Kidney glomerular epithelial cell (primary cell): ENCODE data around the gene MAST4.

Experiments used
- DNase-seq: peaks from one replicate; lab custom pipeline; 2025; lab: John Stamatoyannopoulos, UW

Gene MAST4

DNA sequence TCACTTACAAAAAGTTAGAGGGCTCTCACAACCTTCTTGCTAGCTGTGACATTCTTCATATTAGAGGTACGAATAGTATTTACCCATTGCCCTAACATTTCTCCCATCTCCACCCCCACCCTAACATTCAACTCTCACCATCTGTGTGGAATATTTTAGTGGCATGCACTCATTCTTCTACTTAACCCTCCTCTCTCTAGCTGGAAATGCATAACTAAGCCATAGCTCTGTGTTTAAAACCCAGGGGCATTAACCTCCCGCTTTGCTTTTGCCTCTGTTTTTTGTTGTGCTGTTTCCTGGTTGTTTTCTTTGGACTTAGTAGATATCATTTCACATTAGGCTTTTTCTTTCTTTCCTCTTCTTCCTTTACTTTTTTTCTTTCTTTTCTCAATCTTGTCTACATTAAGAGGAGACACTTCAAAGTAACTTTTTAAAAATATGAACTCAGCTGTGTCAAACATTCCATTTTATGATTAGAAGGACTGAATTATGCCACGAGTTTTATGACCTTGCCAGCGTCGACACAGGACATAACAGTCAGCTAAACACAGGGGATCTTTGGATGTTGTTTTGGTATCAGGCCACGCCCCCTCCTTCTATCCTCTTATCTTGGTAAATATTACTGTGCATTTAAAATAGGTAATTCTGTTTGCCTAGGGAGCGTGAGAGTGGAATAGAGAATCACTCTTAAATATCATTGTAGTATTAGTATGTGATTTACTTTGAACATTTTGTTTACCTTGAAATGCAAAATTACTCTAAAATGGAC, 364.4 kb downstream of the MAST4 start:
- DNase-seq = no peak

- no peak for DNase-seq
These were observed 367.4 kb downstream of the MAST4 start for GRCh38 chr5:66963559-66963971.

DNA sequence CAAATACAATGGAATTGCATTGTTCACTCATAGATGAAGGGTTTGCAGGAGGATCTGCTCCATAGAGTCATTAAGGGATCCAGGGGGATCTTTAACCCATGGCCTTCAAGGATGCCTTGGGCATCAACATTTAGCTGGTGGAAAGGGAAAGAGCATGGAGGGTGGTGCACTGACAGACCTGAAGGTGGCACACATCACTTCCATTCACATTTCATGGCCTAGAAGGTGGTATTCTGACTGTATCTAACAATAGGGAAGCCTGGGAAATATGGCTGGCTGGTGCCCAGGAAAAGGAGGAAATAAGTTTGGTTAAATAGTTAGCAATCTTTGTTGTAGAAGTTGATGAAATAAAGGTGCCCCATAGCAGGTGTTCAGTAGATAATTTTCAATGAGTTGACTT, 370.2 kb downstream of the MAST4 start:
- DNase-seq = no peak

GRCh38 chr5:66967102-66967501, 370.9 kb downstream of the MAST4 start:
- no peak for DNase-seq

- no peak for DNase-seq
These were observed 371.7 kb downstream of the MAST4 start for GRCh38 chr5:66967826-66968262.

- no peak for DNase-seq
These were observed 373.3 kb downstream of the MAST4 start for GRCh38 chr5:66969484-66969883.

DNA sequence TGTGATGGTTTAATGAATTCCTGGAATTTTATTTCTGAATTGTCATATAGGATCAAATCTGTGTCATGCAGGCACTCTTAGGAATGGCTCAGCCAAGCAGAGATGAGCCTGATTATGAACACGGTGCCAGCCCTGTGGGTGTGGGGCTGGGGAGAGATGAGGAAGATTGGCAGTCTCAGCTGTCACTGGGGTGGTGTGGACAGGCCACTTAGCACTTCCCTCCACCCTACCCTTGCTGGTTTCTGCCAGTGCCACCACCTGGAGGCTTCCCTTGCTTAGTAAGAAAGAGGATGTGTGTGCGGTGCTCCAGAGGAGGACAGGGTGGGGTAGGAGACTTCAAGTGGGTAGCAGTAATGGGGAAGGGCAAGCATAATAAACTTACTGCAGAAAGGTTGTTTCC, 373.8 kb downstream of the MAST4 start:
- DNase-seq = no peak

DNA sequence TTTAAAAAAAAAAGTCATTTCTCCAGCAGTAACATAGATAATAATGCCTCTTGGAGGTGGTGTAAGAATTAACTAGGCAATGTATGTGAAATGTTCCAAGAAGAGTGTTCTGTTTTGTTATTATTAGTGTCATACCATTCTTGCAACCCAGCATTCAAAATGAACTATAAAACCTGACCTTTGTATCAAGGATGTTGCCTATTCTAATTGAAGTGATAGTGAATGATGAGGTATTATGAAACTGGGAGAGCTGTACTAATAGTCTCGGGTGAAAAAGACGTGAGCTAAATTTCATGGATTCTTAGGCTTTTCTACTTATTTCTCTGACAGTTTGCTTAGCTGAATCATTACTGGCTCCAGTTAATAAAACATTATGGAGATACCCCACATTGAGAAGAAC, 375.8 kb downstream of the MAST4 start:
- DNase-seq = no peak

DNA sequence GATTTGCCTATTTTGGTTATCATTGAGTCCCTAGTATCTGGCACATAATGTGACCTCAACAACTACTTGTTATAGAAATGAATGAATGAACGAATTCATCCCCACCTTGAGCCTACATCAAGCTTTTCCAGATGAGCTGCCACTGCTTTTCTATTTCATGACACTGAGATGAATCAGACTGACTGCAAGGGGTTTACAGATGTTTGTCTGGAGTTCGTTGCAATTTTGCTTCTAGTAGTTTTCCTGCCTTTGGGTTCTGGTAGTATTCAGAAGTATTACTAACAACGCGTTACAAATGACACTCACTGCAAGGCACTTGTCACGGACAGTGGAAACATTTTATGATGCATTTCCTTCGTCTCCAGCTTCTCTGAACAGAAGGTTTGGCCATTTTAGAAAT, 378.1 kb downstream of the MAST4 start:
- DNase-seq = no peak

DNA sequence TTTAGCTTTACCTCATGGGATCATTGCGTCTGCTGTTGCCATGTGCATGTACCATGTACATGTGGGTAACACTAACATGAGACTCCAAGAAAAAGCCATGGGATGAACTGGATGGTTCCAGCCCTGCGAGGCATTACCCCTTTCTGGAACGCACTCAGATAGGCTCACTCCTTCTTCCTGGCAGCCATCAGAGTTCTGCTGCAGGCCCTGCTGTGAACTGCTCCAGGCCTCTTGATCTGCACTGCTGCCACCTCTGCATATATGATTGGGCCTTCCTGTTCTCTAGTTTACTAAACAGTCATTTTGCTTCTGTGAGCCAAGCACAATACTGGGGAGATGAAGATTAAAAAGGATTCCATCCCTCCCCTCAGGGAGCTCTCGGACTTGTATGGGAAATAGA, 379.9 kb downstream of the MAST4 start:
- no peak for DNase-seq

- no peak for DNase-seq
These were observed 383.5 kb downstream of the MAST4 start for GRCh38 chr5:66979738-66980137.

DNA sequence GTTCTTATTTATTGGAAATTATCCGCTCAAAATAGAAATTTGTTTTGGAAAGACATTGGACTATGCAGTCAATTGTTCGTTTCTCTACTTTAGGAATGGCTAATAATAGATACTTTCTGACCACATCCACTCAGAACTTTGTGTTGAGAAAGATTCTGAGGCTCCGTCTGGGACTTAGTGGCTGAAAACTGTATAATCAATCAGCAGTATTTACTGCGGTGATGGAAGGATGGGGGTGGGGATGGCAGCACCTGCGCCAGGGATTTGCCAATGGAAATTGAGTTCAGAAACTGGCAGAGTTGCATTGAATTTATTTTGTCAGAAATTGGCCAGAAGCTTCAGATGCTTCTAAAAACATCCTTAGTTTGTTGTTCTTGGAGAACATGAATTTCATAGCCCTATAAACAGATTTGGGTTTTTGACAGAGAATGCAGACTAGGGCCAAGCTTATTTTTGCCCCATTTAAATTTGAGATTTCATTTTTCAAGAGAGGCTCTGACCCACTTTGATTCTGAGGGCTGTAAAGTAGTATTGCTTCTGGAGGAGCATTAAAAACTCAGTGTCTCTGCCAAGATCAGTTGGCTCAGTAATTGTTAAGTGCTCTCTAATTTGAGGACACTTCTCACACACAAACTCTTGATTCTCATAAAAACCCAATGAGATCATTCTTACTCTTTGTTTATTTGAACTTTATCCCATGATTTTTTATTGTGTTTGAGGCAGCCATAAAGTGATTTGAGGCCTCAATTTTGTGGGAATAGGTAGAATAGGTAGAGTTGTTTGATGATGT, 385.3 kb downstream of the MAST4 start:
- no peak for DNase-seq

GRCh38 chr5:66982056-66982387, 385.8 kb downstream of the MAST4 start:
- DNase-seq = no peak

- DNase-seq = no peak
These were observed 386.3 kb downstream of the MAST4 start for GRCh38 chr5:66982470-66982869.

GRCh38 chr5:66985417-66985816, 389.2 kb downstream of the MAST4 start:
- no peak for DNase-seq

DNA sequence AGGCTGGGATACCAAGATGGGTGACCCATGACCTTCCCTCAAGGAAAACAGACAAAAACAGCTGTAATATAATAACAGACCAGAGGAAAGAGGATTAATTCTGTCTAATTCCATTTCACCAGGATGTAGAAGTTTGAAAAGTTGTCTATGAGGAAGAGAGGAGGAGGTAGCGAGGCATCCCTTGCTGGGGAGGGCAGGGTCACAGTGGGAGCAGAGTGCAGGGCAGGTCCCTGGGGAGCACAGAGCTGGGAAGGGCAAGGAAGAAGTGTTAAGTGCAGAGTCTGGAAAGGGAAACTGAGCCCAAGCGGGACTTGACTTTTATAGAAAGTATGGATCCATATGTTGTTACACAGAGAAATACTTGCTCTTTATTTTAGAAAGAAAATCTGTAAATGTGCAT, 389.8 kb downstream of the MAST4 start:
- DNase-seq = no peak

DNA sequence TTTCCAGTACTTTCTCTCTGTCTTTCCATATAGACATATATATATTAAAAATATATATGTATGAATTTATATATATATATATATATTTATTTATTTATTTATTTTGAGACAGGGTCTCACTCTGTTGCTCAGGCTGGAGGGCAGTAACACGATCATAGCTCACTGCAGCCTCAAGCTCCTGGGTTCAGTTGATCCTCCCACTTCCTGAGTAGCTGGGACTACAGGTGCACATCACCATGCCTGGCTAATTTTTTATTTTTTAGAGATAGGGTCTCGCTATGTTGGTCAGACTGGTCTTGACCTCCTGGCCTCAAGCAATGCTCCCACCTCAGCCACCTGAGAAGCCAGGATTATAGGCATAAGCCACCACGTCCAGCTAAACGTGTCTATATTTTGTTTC, 390.3 kb downstream of the MAST4 start:
- no peak for DNase-seq

- DNase-seq = no peak
These were observed 390.9 kb downstream of the MAST4 start for GRCh38 chr5:66987126-66987525.

DNA sequence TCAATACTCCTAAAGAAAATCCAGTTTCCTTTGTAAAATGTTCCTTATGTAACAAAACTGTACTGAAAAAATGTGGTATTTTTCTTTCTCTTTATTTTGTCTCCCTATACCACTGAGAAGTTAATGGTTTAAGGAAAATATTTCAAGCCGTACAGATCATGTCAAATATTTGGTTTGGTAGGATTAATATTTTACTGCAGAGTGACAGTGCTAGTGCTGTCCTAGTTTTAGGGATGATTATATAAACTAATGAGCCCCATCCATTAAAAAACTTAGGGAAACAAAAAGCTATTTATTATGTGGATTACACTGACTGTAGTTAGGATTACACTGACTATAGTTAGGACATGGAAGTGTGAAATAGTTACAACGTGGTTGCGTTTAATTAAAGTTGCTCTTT, 391.3 kb downstream of the MAST4 start:
- DNase-seq = no peak

DNA sequence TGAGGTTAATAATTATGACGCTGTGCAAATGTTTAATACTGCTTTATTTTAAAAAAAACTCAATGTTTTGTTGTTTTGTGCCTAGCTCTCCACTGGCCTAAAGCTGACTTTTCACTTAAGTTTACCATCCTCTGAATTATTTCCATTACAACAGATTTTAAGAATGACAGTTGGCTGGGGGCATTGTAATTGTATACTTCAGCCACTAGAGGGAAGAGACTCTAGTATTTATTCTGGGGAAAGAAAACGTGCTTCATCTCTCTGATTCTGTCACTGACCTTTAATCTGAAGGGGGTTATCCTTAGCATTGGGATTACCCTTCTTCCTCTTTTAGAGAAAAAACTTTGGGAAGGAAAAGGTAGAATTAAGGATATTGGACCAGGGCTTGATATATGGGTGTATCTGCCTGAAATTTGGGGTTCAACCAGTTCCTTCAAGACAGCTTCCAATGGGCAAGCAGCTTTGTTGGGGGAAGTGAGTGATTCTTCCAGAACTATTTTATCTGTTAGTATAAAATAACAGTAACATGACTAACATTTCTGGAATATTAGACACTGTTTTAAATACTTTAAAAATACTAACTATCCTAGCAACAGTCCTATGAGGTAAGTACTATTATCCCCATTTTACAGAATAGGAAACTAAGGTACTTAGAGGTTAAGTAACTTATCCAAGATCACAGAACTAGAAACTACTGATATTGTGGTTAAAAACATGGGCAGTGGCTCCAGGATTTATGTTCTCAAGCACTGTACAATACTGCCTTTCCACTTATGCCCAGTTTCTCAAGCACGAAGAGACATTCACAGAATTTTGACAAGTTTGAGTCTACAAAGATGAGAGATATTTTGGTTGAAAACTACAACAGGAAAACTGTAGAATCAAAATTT, 392.0 kb downstream of the MAST4 start:
- peak; percentile 13 for DNase-seq

- peak; percentile 96 for DNase-seq
These were observed 393.1 kb downstream of the MAST4 start for GRCh38 chr5:66989286-66989685.

DNA sequence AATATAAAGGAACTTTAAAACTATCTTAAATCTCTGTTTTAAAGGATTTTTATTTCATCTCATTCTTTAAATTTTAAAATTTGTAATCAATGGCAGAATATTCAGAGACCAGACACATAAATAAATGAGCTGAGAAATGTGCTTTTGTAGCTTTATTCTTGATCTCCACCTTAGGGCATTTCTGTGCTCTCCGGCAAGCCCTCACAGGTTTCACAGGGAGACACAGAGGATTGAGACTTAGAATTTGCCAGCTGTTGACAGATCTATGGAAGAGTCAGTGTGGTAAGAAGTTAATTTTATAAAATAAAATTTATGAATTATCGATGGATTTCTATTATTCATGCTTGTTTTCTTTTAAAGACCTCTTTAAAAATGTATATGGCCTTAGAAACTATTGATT, 393.6 kb downstream of the MAST4 start:
- DNase-seq = no peak

- no peak for DNase-seq
These were observed 395.6 kb downstream of the MAST4 start for GRCh38 chr5:66991746-66992145.
